IMR-90 (cell line): Measurements from ENCODE around the gene TRIP6. TPM values are rescaled to one million over a fixed set of nuclear protein-coding genes. Genes with fewer than 3 reads are reported as not detected.

Experiments
- ATAC-seq: fragments of 200-7000 bp; cut with Tn5 transposase; 2 replicates; pipeline ENCODE4 v1.9.1; 2020; ENCODE audit warnings: low read depth, mild to moderate bottlenecking, moderate library complexity
- BruUV-seq: library from RNA; stranded (reverse); fragments of 400-500 nt; replicated peaks from 2 replicates; lab custom pipeline; 2021; lab: Mats Ljungman, UMichigan
- CTCF ChIA-PET: fragments of 300-600 bp; formaldehyde crosslinking; extraction: SDS; loops from one replicate; lab custom pipeline; 2021; ENCODE audit warnings: antibody characterized with exemption; lab: Yijun Ruan, JAX
- POLR2A ChIA-PET: fragments of 300-600 bp; sonication (Branson Sonifier 250); formaldehyde crosslinking; loops from one replicate; lab custom pipeline; 2022; ENCODE audit warnings: antibody characterized with exemption; ENCODE audit not compliant: unreplicated experiment; lab: Charles Lee
- DNase-seq: peaks from one replicate; pipeline ENCODE4 v3.0.0; 2013
- H2AFZ ChIP-seq: replicated peaks from 2 replicates; pipeline ENCODE3; 2013; ENCODE audit warnings: low read length, mild to moderate bottlenecking; ENCODE audit not compliant: poor library complexity
- H2AK5ac ChIP-seq: 2 replicates; pipeline ENCODE4 v1.6.1; 2013; ENCODE audit warnings: low read depth, low read length, inconsistent platforms
- H2AK9ac ChIP-seq: replicated peaks from 2 replicates; pipeline ENCODE3; 2013; ENCODE audit warnings: mild to moderate bottlenecking, low read depth, low read length, moderate library complexity; ENCODE audit not compliant: poor library complexity
- H2BK120ac ChIP-seq: 2 replicates; pipeline ENCODE4 v1.6.1; 2013; ENCODE audit warnings: low read depth, low read length, inconsistent platforms
- H2BK15ac ChIP-seq: 3 replicates; pipeline ENCODE4 v1.6.1; 2013; ENCODE audit warnings: low read depth, low read length, inconsistent platforms
- H2BK20ac ChIP-seq: 2 replicates; pipeline ENCODE4 v1.6.1; 2013; ENCODE audit warnings: low read depth, mild to moderate bottlenecking, inconsistent platforms, low read length, moderate library complexity
- H2BK5ac ChIP-seq: 2 replicates; pipeline ENCODE4 v1.6.1; 2013; ENCODE audit warnings: mild to moderate bottlenecking, low read depth, low read length, inconsistent platforms; ENCODE audit not compliant: poor library complexity, severe bottlenecking
- H3K14ac ChIP-seq: replicated peaks from 2 replicates; pipeline ENCODE4 v1.6.1; 2013; ENCODE audit warnings: low read depth, low read length, inconsistent platforms
- H3K18ac ChIP-seq: 2 replicates; pipeline ENCODE4 v1.6.1; 2013; ENCODE audit warnings: low read depth, low read length, control low read depth
- H3K23ac ChIP-seq: 2 replicates; pipeline ENCODE4 v1.6.1; 2013; ENCODE audit warnings: low read depth, low read length, inconsistent platforms
- H3K27ac ChIP-seq: 2 replicates; pipeline ENCODE4 v1.5.1; 2013; ENCODE audit warnings: mild to moderate bottlenecking, control low read depth, low read length; ENCODE audit not compliant: insufficient read depth
- H3K27me3 ChIP-seq: 2 replicates; pipeline ENCODE4 v1.6.1; 2013; ENCODE audit warnings: low read length; ENCODE audit not compliant: control insufficient read depth, insufficient read depth
- H3K36me3 ChIP-seq: 2 replicates; pipeline ENCODE4 v1.6.1; 2013; ENCODE audit warnings: low read length, mixed read lengths; ENCODE audit not compliant: control insufficient read depth, insufficient read depth
- H3K4ac ChIP-seq: 2 replicates; pipeline ENCODE4 v1.6.1; 2013; ENCODE audit warnings: low read depth, low read length, inconsistent platforms
- H3K4me1 ChIP-seq: 2 replicates; pipeline ENCODE4 v1.6.1; 2013; ENCODE audit warnings: low read length, mixed read lengths; ENCODE audit not compliant: control insufficient read depth, insufficient read depth
- H3K4me2 ChIP-seq: 2 replicates; pipeline ENCODE4 v1.6.1; 2013; ENCODE audit warnings: low read depth, mild to moderate bottlenecking, control low read depth, low read length, moderate library complexity
- H3K4me3 ChIP-seq: 2 replicates; pipeline ENCODE4 v1.5.1; 2013; ENCODE audit warnings: low read depth, mild to moderate bottlenecking, control low read depth, low read length, moderate library complexity; ENCODE audit not compliant: insufficient read depth
- H3K56ac ChIP-seq: 2 replicates; pipeline ENCODE4 v1.6.1; 2013; ENCODE audit warnings: low read length, inconsistent platforms; ENCODE audit not compliant: insufficient read depth; ENCODE audit errors: extremely low read depth
- H3K79me1 ChIP-seq, 2 experiments: 2 replicates each; pipeline ENCODE4 v1.6.1; 2013; ENCODE audit warnings: low read length in 2 of 2, inconsistent platforms in 1 of 2, low read depth in 1 of 2
- H3K9ac ChIP-seq: 2 replicates; pipeline ENCODE4 v1.6.1; 2013; ENCODE audit warnings: low read depth, low read length, control low read depth
- H3K9me1 ChIP-seq: 2 replicates; pipeline ENCODE4 v1.6.1; 2013; ENCODE audit warnings: low read length, inconsistent platforms; ENCODE audit not compliant: insufficient read depth
- H3K9me3 ChIP-seq: 2 replicates; pipeline ENCODE4 v1.6.1; 2013; ENCODE audit warnings: low read length; ENCODE audit not compliant: control insufficient read depth, insufficient read depth
- H4K20me1 ChIP-seq: 2 replicates; pipeline ENCODE4 v1.6.1; 2013; ENCODE audit warnings: low read length, inconsistent platforms; ENCODE audit not compliant: insufficient read depth
- H4K5ac ChIP-seq: 2 replicates; pipeline ENCODE4 v1.6.1; 2013; ENCODE audit warnings: mild to moderate bottlenecking, low read depth, low read length, control low read depth
- H4K8ac ChIP-seq, 2 experiments: 2 replicates each; pipeline ENCODE4 v1.6.1; 2013; ENCODE audit warnings: low read depth in 2 of 2, low read length in 2 of 2, control low read depth in 1 of 2, inconsistent platforms in 1 of 2
- H4K91ac ChIP-seq: 2 replicates; pipeline ENCODE4 v1.6.1; 2013; ENCODE audit warnings: low read depth, low read length, inconsistent platforms; ENCODE audit not compliant: insufficient read depth
- BHLHE40 ChIP-seq: fragments of 150-350 bp; IDR thresholded peaks from 2 replicates; pipeline ENCODE4 v1.6.1; 2016; ENCODE audit warnings: mild to moderate bottlenecking, low read depth, low read length
- CEBPB ChIP-seq: IDR thresholded peaks from 2 replicates; pipeline ENCODE4 v1.6.1; 2012; ENCODE audit warnings: low read depth, low read length, improper control_type of control experiment
- CHD1 ChIP-seq: IDR thresholded peaks from 2 replicates; pipeline ENCODE4 v1.6.1; 2012; ENCODE audit warnings: low read depth, low read length, improper control_type of control experiment
- FOS ChIP-seq: fragments of 150-350 bp; IDR thresholded peaks from 2 replicates; pipeline ENCODE4 v1.6.1; 2016; ENCODE audit warnings: low read depth, low read length
- MAFK ChIP-seq: IDR thresholded peaks from 2 replicates; pipeline ENCODE4 v1.6.1; 2012; ENCODE audit warnings: low read depth, low read length, improper control_type of control experiment
- MAZ ChIP-seq: IDR thresholded peaks from 2 replicates; pipeline ENCODE4 v1.6.1; 2012; ENCODE audit warnings: low read depth, mild to moderate bottlenecking, low read length, improper control_type of control experiment, moderate library complexity, borderline replicate concordance
- MXI1 ChIP-seq: IDR thresholded peaks from 2 replicates; pipeline ENCODE4 v1.6.1; 2012; ENCODE audit warnings: low read depth, mild to moderate bottlenecking, low read length, moderate library complexity, borderline replicate concordance
- NFE2L2 ChIP-seq: fragments of 150-350 bp; IDR thresholded peaks from 2 replicates; pipeline ENCODE4 v1.6.1; 2016; ENCODE audit warnings: low read depth, mild to moderate bottlenecking, low read length
- POLR2A ChIP-seq: IDR thresholded peaks from 2 replicates; pipeline ENCODE4 v1.6.1; 2012; ENCODE audit warnings: mild to moderate bottlenecking, low read depth, low read length
- RAD21 ChIP-seq: IDR thresholded peaks from 2 replicates; pipeline ENCODE4 v1.6.1; 2012; ENCODE audit warnings: low read length, improper control_type of control experiment
- RCOR1 ChIP-seq: IDR thresholded peaks from 2 replicates; pipeline ENCODE4 v1.6.1; 2012; ENCODE audit warnings: mild to moderate bottlenecking, low read length, improper control_type of control experiment; ENCODE audit not compliant: insufficient replicate concordance
- RFX5 ChIP-seq: IDR thresholded peaks from 2 replicates; pipeline ENCODE4 v1.8.0; 2012; ENCODE audit warnings: low read depth, mild to moderate bottlenecking, low read length, moderate library complexity
- SMC3 ChIP-seq: fragments of 150-350 bp; IDR thresholded peaks from 2 replicates; pipeline ENCODE4 v1.6.1; 2016; ENCODE audit warnings: low read depth, mild to moderate bottlenecking, antibody characterized with exemption, low read length, moderate library complexity
- WGBS, 2 experiments: methylation state at CpG; one replicate each; pipeline versions ENCODE4 v1.1.5 to v1.1.7; 2013; ENCODE audit warnings: missing lambda C conversion rate in 2 of 2; ENCODE audit not compliant: insufficient read length in 1 of 2; ENCODE audit errors: extremely low coverage in 2 of 2; 5-methylcytosine and 5-hydroxymethylcytosine counted together
- dilution Hi-C: fragments of 300-500 bp; cut with HindIII; formaldehyde crosslinking; loops from one replicate; pipeline ENCODE4 v1.14.3; 2018; ENCODE audit warnings: low sequenced_read_pairs; ENCODE audit not compliant: unreplicated experiment
- in situ Hi-C: fragments of 300-500 bp; cut with MboI; formaldehyde crosslinking; loops from 3 replicates; pipeline ENCODE4 v1.14.3; 2019; ENCODE audit warnings: low sequenced_read_pairs, inconsistent platforms, mixed read lengths
- intact Hi-C: fragments of 100-400 bp; cut with micrococcal nuclease; formaldehyde crosslinking; loops from 2 replicates; pipeline ENCODE4 v1.10.0; 2022
- polyA plus RNA-seq, 3 experiments: library from polyadenylated mRNA; depleted of rRNA; stranded (reverse); fragments of >200 nt; gene quantifications; 2 replicates each; pipeline ENCODE4 v1.2.3, GENCODE V29; 2012; ENCODE audit warnings: low replicate concordance in 1 of 3
- total RNA-seq: library from RNA; depleted of rRNA; stranded (reverse); fragments of >200 nt; gene quantifications from 2 replicates; pipeline ENCODE4 v1.2.3, GENCODE V29; 2012
- TF ChIP-seq, protein P1 (sequence below): conservative IDR thresholded peaks from 2 replicates; pipeline ENCODE4 v1.5.1; 2012; ENCODE audit warnings: mild to moderate bottlenecking, low read depth, low read length, improper control_type of control experiment
- TF ChIP-seq, protein P2 (sequence below): fragments of 150-350 bp; IDR thresholded peaks from 2 replicates; pipeline ENCODE4 v1.6.1; 2017; ENCODE audit warnings: mild to moderate bottlenecking, antibody characterized with exemption, low read length, low read depth
- TF ChIP-seq, protein P3 (sequence below): fragments of 150-350 bp; IDR thresholded peaks from 2 replicates; pipeline ENCODE4 v1.6.1; 2016; ENCODE audit warnings: low read depth, mild to moderate bottlenecking, low read length, moderate library complexity, borderline replicate concordance

Gene TRIP6
- total and polyA plus RNA-seq, 2 of the 4 experiments (the other 2 are of a cell fraction): 36.4 to 72.3 TPM

- no CpG with 5 or more reads among the region's 6 CpGs for WGBS, 2 experiments
- in situ Hi-C loops (no loop called here), dilution Hi-C loops (no loop called here), intact Hi-C loops (loop anchor here (2.0 to 10.0 kb wide), 3 partner anchors 30 to 252 kb away; partner anchors contain the start of genes FBXO24, LRCH4 and TRIP6)
- Histone ChIP-seq H3K4me2 (no peak overlapping the region; the same call in 1 of the 2 replicates), H3K18ac (no peak overlapping the region), H3K27me3 (no peaks in the 10 kb centered on the region), H2AK9ac (no peak overlapping the region), H3K9ac (no peak overlapping the region), H3K4me1 (no peaks in the 10 kb centered on the region), H4K91ac (peak overlapping the region; percentile 74), H2AK5ac (peak overlapping the region; percentile 53), H3K27ac (no peak overlapping the region), H3K56ac (no peak overlapping the region; the same call in 1 of the 2 replicates), H2BK120ac (no peak overlapping the region), H4K5ac (peak overlapping the region; percentile 96), H2BK20ac (no peak overlapping the region), H4K20me1 (no peaks in the 10 kb centered on the region), H2AFZ (peak overlapping the region; percentile 91), H2BK5ac (peak overlapping the region; percentile 55), H3K14ac (peak overlapping the region; percentile 84; the same call in 1 of the 2 replicates), H3K23ac (0 out of 2 replicates have a peak overlapping the region, but pooled peaks have one; percentile 39), H3K4ac (peak overlapping the region; percentile 87), H3K9me3 (no peaks in the 10 kb centered on the region), H3K4me3 (no peak overlapping the region), H3K9me1 (no peaks in the 10 kb centered on the region; the same call in 1 of the 2 replicates), H3K79me1 (no peaks in the 10 kb centered on the region; a peak in 1 of 4 replicates), H4K8ac (peak overlapping the region; percentile 95 to 99), H2BK15ac (no peak overlapping the region), H3K36me3 (no peaks in the 10 kb centered on the region)
- CTCF ChIA-PET: no interaction called here
- no peak for TF ChIP-seq MXI1
- no peak for TF ChIP-seq RFX5
- TF ChIP-seq BHLHE40: no peak
- TF ChIP-seq MAZ: no peak
- TF ChIP-seq MAFK: no peak
- no peak for TF ChIP-seq CEBPB
- TF ChIP-seq, protein P1, sequence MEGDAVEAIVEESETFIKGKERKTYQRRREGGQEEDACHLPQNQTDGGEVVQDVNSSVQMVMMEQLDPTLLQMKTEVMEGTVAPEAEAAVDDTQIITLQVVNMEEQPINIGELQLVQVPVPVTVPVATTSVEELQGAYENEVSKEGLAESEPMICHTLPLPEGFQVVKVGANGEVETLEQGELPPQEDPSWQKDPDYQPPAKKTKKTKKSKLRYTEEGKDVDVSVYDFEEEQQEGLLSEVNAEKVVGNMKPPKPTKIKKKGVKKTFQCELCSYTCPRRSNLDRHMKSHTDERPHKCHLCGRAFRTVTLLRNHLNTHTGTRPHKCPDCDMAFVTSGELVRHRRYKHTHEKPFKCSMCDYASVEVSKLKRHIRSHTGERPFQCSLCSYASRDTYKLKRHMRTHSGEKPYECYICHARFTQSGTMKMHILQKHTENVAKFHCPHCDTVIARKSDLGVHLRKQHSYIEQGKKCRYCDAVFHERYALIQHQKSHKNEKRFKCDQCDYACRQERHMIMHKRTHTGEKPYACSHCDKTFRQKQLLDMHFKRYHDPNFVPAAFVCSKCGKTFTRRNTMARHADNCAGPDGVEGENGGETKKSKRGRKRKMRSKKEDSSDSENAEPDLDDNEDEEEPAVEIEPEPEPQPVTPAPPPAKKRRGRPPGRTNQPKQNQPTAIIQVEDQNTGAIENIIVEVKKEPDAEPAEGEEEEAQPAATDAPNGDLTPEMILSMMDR: no peak
- no peak for TF ChIP-seq SMC3
- no peak for TF ChIP-seq CHD1
- TF ChIP-seq RCOR1: no peak
- TF ChIP-seq, protein P2, sequence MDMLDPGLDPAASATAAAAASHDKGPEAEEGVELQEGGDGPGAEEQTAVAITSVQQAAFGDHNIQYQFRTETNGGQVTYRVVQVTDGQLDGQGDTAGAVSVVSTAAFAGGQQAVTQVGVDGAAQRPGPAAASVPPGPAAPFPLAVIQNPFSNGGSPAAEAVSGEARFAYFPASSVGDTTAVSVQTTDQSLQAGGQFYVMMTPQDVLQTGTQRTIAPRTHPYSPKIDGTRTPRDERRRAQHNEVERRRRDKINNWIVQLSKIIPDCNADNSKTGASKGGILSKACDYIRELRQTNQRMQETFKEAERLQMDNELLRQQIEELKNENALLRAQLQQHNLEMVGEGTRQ: no peak
- TF ChIP-seq, protein P3, sequence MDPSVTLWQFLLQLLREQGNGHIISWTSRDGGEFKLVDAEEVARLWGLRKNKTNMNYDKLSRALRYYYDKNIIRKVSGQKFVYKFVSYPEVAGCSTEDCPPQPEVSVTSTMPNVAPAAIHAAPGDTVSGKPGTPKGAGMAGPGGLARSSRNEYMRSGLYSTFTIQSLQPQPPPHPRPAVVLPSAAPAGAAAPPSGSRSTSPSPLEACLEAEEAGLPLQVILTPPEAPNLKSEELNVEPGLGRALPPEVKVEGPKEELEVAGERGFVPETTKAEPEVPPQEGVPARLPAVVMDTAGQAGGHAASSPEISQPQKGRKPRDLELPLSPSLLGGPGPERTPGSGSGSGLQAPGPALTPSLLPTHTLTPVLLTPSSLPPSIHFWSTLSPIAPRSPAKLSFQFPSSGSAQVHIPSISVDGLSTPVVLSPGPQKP: no peak
- no peak for TF ChIP-seq FOS
- TF ChIP-seq NFE2L2: no peak
- TF ChIP-seq POLR2A: no peak
- no peak for TF ChIP-seq RAD21
- no TSS peak for BruUV-seq
- POLR2A ChIA-PET: no interaction called here
- ATAC-seq: no peak
- no peak for DNase-seq
These were observed 30.4 kb upstream of the TRIP6 start for GRCh38 chr7:100836812-100837098.
